Measurements from ENCODE around the gene OTUD5. TPM values are rescaled to one million over a fixed set of nuclear protein-coding genes. Genes with fewer than 3 reads are reported as not detected.

The OTUD5 gene
- total and polyA plus RNA-seq, 2 of the 13 experiments (the other 11 are each of a cell fraction or from before 2014, with no cell fraction given) = 18.4 to 42.2 TPM

GRCh38 chrX:48908600-48908999 lies 48.8 kb downstream of the OTUD5 start (continued):
- TF ChIP-seq, protein P1, sequence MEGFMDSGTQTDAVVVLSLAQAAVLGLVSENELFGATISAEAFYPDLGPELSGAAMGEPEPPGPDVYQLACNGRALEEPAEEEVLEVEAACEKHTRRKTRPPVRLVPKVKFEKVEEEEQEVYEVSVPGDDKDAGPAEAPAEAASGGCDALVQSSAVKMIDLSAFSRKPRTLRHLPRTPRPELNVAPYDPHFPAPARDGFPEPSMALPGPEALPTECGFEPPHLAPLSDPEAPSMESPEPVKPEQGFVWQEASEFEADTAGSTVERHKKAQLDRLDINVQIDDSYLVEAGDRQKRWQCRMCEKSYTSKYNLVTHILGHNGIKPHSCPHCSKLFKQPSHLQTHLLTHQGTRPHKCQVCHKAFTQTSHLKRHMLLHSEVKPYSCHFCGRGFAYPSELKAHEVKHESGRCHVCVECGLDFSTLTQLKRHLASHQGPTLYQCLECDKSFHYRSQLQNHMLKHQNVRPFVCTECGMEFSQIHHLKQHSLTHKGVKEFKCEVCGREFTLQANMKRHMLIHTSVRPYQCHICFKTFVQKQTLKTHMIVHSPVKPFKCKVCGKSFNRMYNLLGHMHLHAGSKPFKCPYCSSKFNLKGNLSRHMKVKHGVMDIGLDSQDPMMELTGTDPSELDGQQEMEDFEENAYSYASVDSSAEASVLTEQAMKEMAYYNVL (CRISPR knock-in tag; IDR thresholded peaks at IDR 0.05; ENCODE audit: borderline replicate concordance) = no peak
- TF ChIP-seq FOXA3 (CRISPR knock-in tag; IDR thresholded peaks at IDR 0.05) (peak; percentile 25; the same call in 1 of the 2 replicates), ARNT (IDR thresholded peaks at IDR 0.05) (no peak), SIX4 (CRISPR knock-in tag; IDR thresholded peaks at IDR 0.05) (no peak), CREM (IDR thresholded peaks at IDR 0.05) (no peak; the same call in 1 of the 2 replicates), CREM (CRISPR knock-in tag; IDR thresholded peaks at IDR 0.05) (no peak), POLR2AphosphoS2 (IDR thresholded peaks at IDR 0.05; ENCODE audit: low read depth, low read length) (no peak), RFXAP (CRISPR knock-in tag; IDR thresholded peaks at IDR 0.05; ENCODE audit: borderline replicate concordance) (no peak), ISX (CRISPR knock-in tag; conservative IDR thresholded peaks at IDR 0.05) (no peak), ZFP82 (CRISPR knock-in tag; IDR thresholded peaks at IDR 0.05; ENCODE audit: borderline replicate concordance) (no peak), ZBTB26 (CRISPR knock-in tag; IDR thresholded peaks at IDR 0.05; ENCODE audit: borderline replicate concordance) (no peak), ARHGAP35 (CRISPR knock-in tag; IDR thresholded peaks at IDR 0.05; ENCODE audit: borderline replicate concordance) (no peak), ZIK1 (CRISPR knock-in tag; IDR thresholded peaks at IDR 0.05; ENCODE audit: borderline replicate concordance, low read depth) (no peak), RORA (CRISPR knock-in tag; IDR thresholded peaks at IDR 0.05) (no peak), MED1 (CRISPR knock-in tag; IDR thresholded peaks at IDR 0.05) (no peak), CEBPG (CRISPR knock-in tag; IDR thresholded peaks at IDR 0.05) (peak; percentile 78), GATAD2A (CRISPR knock-in tag; IDR thresholded peaks at IDR 0.05) (peak; percentile 20; the same call in 1 of the 2 replicates), ZNF510 (CRISPR knock-in tag; IDR thresholded peaks at IDR 0.05; ENCODE audit: low read depth) (no peak), TCF7L2 (IDR thresholded peaks at IDR 0.05; ENCODE audit: low read depth, low read length) (peak; percentile 71; the same call in 1 of the 2 replicates), ZEB1 (IDR thresholded peaks at IDR 0.05; ENCODE audit: insufficient replicate concordance, low read depth) (peak; percentile 68), SOX13 (IDR thresholded peaks at IDR 0.05) (no peak), SOX13 (CRISPR knock-in tag; conservative IDR thresholded peaks at IDR 0.05 in 1 of 2, IDR thresholded peaks at IDR 0.05 in 1 of 2) (peak in 1 of 2 experiments; percentile 32; a peak in 1 of 4 replicates), ZNF264 (CRISPR knock-in tag; IDR thresholded peaks at IDR 0.05) (no peak), ATAD3A (CRISPR knock-in tag; IDR thresholded peaks at IDR 0.05) (no peak), ZSCAN20 (CRISPR knock-in tag; IDR thresholded peaks at IDR 0.05; ENCODE audit: borderline replicate concordance) (no peak), FOXA1 (IDR thresholded peaks at IDR 0.05) (no peak), FOXA1 (CRISPR knock-in tag; IDR thresholded peaks at IDR 0.05) (peak; percentile 38; the same call in 1 of the 2 replicates), HIVEP1 (CRISPR knock-in tag; IDR thresholded peaks at IDR 0.05) (no peak), MIER2 (CRISPR knock-in tag; IDR thresholded peaks at IDR 0.05) (no peak)
- TF ChIP-seq, protein P2, sequence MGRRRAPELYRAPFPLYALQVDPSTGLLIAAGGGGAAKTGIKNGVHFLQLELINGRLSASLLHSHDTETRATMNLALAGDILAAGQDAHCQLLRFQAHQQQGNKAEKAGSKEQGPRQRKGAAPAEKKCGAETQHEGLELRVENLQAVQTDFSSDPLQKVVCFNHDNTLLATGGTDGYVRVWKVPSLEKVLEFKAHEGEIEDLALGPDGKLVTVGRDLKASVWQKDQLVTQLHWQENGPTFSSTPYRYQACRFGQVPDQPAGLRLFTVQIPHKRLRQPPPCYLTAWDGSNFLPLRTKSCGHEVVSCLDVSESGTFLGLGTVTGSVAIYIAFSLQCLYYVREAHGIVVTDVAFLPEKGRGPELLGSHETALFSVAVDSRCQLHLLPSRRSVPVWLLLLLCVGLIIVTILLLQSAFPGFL (CRISPR knock-in tag; IDR thresholded peaks at IDR 0.05) = no peak
- TF ChIP-seq, protein P3, sequence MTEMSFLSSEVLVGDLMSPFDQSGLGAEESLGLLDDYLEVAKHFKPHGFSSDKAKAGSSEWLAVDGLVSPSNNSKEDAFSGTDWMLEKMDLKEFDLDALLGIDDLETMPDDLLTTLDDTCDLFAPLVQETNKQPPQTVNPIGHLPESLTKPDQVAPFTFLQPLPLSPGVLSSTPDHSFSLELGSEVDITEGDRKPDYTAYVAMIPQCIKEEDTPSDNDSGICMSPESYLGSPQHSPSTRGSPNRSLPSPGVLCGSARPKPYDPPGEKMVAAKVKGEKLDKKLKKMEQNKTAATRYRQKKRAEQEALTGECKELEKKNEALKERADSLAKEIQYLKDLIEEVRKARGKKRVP (CRISPR knock-in tag; IDR thresholded peaks at IDR 0.05) = no peak
